Immature natural killer cell (primary cell): ENCODE data around the gene FADS1. TPM values are rescaled to one million over a fixed set of nuclear protein-coding genes. Genes with fewer than 3 reads are reported as not detected.

Experiments
- DNase-seq, 3 donors: peaks; one replicate each; pipeline ENCODE4 v3.0.0; 2022; ENCODE audit warnings: mixed read lengths in 1 of 3
- H3K27ac Mint-ChIP-seq, 6 donors: one replicate each; pipeline ENCODE4 v1.8.0; 2020; ENCODE audit warnings: mixed read lengths in 6 of 6, mild to moderate bottlenecking in 5 of 6, inconsistent platforms in 4 of 6, moderate library complexity in 3 of 6
- H3K27me3 Mint-ChIP-seq, 3 donors: one replicate each; pipeline ENCODE4 v1.8.0; 2020 to 2021; ENCODE audit warnings: low read depth in 3 of 3, mild to moderate bottlenecking in 3 of 3, mixed read lengths in 3 of 3, moderate library complexity in 3 of 3, inconsistent platforms in 1 of 3
- H3K36me3 Mint-ChIP-seq, 3 donors: one replicate each; pipeline ENCODE4 v1.8.0; 2020; ENCODE audit warnings: mixed read lengths in 3 of 3, inconsistent platforms in 2 of 3, mild to moderate bottlenecking in 2 of 3
- H3K4me1 Mint-ChIP-seq, 2 donors: one replicate each; pipeline ENCODE4 v1.8.0; 2020; ENCODE audit warnings: inconsistent platforms in 2 of 2, mild to moderate bottlenecking in 2 of 2, mixed read lengths in 2 of 2, moderate library complexity in 1 of 2
- H3K4me3 Mint-ChIP-seq, 5 donors: one replicate each; pipeline ENCODE4 v1.8.0; 2020; ENCODE audit warnings: mild to moderate bottlenecking in 5 of 5, mixed read lengths in 5 of 5, inconsistent platforms in 3 of 5, moderate library complexity in 3 of 5
- H3K9me3 Mint-ChIP-seq, 6 donors: one replicate each; pipeline ENCODE4 v1.8.0; 2020; ENCODE audit warnings: mild to moderate bottlenecking in 6 of 6, mixed read lengths in 6 of 6, inconsistent platforms in 4 of 6, moderate library complexity in 3 of 6
- polyA plus RNA-seq, 3 donors: library from polyadenylated mRNA; unstranded; fragments of 300-500 nt; fragmentation: Illumina TruSeq; gene quantifications; one replicate each; pipeline ENCODE4 v1.2.3, GENCODE V29; 2021

The FADS1 gene
- polyA plus RNA-seq, 3 donors from 2014 or later = 11.5 to 18.7 (median 17.7) TPM

DNA sequence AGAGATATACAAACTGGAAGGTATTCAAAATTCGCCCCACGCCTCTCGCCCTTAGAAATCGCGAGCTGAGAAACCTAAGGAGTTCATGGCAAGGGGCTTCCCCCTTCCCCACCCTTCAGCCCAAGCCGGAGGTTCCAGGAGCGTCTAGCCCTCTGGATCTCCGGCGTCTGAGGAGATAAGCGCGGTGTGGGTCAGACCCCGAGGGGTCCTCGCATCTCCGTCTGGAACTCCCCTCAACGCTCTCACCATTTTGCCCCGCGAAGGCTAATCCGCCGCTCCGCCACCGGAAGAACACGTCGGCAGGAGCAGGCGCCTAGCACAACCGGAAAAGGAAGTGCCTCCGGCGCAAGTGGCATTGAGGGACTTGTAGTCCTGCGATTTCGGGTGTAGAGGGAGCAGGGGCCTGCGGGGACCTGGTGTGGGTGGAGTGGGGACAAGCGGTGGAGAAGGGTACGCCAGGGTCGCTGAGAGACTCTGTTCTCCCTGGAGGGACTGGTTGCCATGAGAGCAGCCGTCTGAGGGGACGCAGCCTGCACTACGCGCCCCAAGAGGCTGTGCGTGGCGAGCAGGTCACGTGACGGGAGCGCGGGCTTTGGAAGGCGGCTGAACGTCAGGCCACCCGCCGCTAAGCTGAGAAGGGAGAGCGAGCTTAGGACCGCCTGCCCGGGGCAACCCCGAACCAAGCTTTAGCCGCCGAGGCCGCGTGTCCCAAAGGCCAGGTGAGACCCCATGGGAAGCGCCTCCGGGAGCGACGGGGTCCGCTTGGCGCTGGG lies 24.3 kb downstream of the FADS1 start, which contains the start of the genes FEN1 and TMEM258:
Gene FEN1, plus strand, starts transcription at position 602 of the 773 bp plus-strand sequence. CDS start 2,451 bp downstream, outside the sequence.
Gene TMEM258, minus strand, starts transcription at position 290 of the 773 bp plus-strand sequence. Its CDS starts 41 bp downstream, at position 249.
- Mint-ChIP-seq H3K4me1 (peaks cover 20 to 56% of the 10 kb centered on the region in 2 donors), H3K27me3 (peaks cover 0 to 11% (median 4%) of the 10 kb centered on the region in 3 donors), H3K9me3 (no peaks in the 10 kb centered on the region), H3K27ac (peak within 1 kb of the TSS; percentile 97 to 100 (median 99)), H3K36me3 (peaks cover 0 to 10% (median 0%) of the 10 kb centered on the region in 3 donors), H3K4me3 (peak within 1 kb of the TSS; percentile 90 to 96 (median 95))
- peak; percentile 88 to 89 (median 88) for DNase-seq

DNA sequence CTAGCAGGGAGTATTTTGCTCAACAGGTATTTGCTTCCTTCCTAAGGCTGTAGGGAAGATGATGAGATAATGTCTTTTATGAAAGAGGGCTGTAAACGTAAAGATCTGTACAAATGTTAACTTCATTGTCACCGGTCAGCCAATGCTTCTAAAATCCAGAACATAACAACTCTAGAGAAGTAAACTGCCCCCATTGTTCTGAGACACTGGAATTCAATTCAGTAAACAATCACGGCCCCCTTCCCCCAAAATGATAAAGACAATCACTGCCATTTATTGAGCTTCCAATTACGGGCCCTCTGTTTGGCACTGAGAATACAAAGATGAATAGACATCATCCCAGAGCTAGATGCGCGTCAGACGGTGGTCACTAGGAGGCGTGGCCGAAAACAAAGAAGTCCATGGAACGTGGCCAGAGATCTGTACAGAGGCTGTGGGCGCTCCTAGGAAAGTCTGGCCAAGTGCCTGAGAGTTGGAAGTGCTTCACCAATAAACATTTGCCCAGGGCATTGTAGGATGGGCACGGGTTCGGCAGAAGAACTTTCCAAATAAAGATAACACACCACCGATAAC lies 25.0 kb downstream of the FADS1 start:
- peaks cover 0 to 10% (median 0%) of the 10 kb centered on the region in 3 donors for H3K36me3 Mint-ChIP-seq
- H3K4me3 Mint-ChIP-seq = peak overlapping the region; percentile 90 to 96 (median 95)
- H3K27me3 Mint-ChIP-seq = peaks cover 0 to 11% (median 4%) of the 10 kb centered on the region in 3 donors
- H3K9me3 Mint-ChIP-seq = no peaks in the 10 kb centered on the region
- H3K27ac Mint-ChIP-seq = peak overlapping the region; percentile 97 to 100 (median 99)
- H3K4me1 Mint-ChIP-seq = peaks cover 15 to 50% of the 10 kb centered on the region in 2 donors
- DNase-seq = peak; percentile 52 to 54 (median 53)

- H3K27ac Mint-ChIP-seq = peak overlapping the region in 1 of 6 donors; percentile 55
- H3K9me3 Mint-ChIP-seq = no peaks in the 10 kb centered on the region
- H3K4me3 Mint-ChIP-seq = no peak overlapping the region
- H3K36me3 Mint-ChIP-seq = peaks cover 2 to 10% (median 5%) of the 10 kb centered on the region in 3 donors
- H3K4me1 Mint-ChIP-seq = peaks cover 13 to 41% of the 10 kb centered on the region in 2 donors
- DNase-seq = no peak
- peaks cover 0 to 10% (median 4%) of the 10 kb centered on the region in 3 donors for H3K27me3 Mint-ChIP-seq
Observed at GRCh38 chr11:61787928-61788491, 28.8 kb downstream of the FADS1 start.

- Mint-ChIP-seq H3K36me3 (peaks cover 2 to 10% (median 5%) of the 10 kb centered on the region in 3 donors), H3K4me3 (no peak overlapping the region), H3K9me3 (no peaks in the 10 kb centered on the region), H3K27me3 (peaks cover 0 to 2% (median 0%) of the 10 kb centered on the region in 3 donors), H3K27ac (peak overlapping the region in 1 of 6 donors; percentile 42), H3K4me1 (peaks cover 1 to 25% of the 10 kb centered on the region in 2 donors)
- DNase-seq = no peak
Observed at GRCh38 chr11:61785837-61786402, 30.9 kb downstream of the FADS1 start.

DNA sequence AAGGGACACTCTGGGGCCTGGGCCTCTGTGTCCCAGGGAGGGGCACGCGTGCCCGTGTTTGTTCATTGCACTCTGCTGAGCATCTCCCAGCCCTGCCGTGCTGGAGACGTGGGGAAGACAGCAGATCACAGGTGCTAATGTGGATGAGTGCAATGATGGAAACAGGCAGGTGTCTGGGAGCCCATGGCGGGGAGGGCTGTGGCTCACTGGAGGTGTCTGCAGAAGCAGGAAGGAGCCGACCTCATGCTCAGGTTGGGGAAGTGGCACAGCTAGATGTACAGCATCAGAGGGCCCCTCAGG lies 32.3 kb downstream of the FADS1 start:
- H3K4me1 Mint-ChIP-seq = peaks cover 1 to 11% of the 10 kb centered on the region in 2 donors
- H3K4me3 Mint-ChIP-seq = no peak overlapping the region
- no peak overlapping the region for H3K27ac Mint-ChIP-seq
- no peaks in the 10 kb centered on the region for H3K9me3 Mint-ChIP-seq
- H3K27me3 Mint-ChIP-seq = no peaks in the 10 kb centered on the region
- H3K36me3 Mint-ChIP-seq = peaks cover 2 to 7% (median 5%) of the 10 kb centered on the region in 3 donors
- no peak for DNase-seq

DNA sequence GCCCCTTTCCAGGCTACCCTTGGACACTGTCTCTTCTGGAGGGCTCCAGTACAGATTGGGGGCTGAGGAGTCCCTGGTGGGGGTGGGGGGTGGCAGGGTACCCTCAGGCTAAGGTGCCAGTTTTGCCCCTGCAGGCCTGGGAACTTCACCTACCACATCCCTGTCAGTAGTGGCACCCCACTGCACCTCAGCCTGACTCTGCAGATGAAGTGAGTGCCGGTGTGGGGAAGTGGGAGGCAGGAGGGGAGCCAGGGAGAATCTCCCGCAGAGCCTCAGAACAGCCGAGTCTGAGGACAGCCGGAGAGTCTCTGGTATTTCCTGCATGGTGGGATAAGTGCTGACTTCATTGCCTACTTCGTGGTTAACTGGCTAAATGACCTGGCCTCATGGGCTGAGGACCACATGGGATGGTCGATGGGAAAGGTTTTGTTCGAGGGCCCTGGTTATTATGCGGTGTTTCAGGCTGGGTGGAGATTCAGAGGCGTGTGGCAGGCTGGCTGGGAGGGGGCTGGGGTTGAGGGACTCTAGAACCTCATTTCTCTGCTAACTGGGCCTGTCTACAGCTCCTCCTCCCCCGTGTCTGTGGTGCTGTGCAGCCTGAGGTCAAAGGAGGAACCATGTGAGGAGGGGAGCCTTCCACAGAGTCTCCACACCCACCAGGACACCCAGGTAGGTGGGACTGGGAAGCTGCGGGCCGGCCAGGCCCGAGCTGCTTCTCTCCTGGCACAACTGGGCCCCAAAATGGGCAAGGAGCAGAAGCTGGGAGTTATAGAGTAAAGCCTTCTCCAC lies 32.9 kb downstream of the FADS1 start:
- peaks cover 2 to 5% (median 2%) of the 10 kb centered on the region in 3 donors for H3K36me3 Mint-ChIP-seq
- no peaks in the 10 kb centered on the region for H3K9me3 Mint-ChIP-seq
- no peak overlapping the region for H3K4me3 Mint-ChIP-seq
- no peak for DNase-seq
- H3K27me3 Mint-ChIP-seq = no peaks in the 10 kb centered on the region
- peaks cover 1 to 7% of the 10 kb centered on the region in 2 donors for H3K4me1 Mint-ChIP-seq
- H3K27ac Mint-ChIP-seq = peak overlapping the region in 1 of 6 donors; percentile 64

GRCh38 chr11:61782841-61783240 lies 34.0 kb downstream of the FADS1 start:
- no peak for DNase-seq
- H3K4me1 Mint-ChIP-seq = peaks cover 4 to 7% of the 10 kb centered on the region in 2 donors
- H3K27ac Mint-ChIP-seq = peak overlapping the region in 2 of 6 donors; percentile 39 to 44
- H3K36me3 Mint-ChIP-seq = peaks cover 0 to 5% (median 2%) of the 10 kb centered on the region in 3 donors
- H3K9me3 Mint-ChIP-seq = no peaks in the 10 kb centered on the region
- H3K27me3 Mint-ChIP-seq = peaks cover 0 to 2% (median 0%) of the 10 kb centered on the region in 3 donors
- no peak overlapping the region for H3K4me3 Mint-ChIP-seq

DNA sequence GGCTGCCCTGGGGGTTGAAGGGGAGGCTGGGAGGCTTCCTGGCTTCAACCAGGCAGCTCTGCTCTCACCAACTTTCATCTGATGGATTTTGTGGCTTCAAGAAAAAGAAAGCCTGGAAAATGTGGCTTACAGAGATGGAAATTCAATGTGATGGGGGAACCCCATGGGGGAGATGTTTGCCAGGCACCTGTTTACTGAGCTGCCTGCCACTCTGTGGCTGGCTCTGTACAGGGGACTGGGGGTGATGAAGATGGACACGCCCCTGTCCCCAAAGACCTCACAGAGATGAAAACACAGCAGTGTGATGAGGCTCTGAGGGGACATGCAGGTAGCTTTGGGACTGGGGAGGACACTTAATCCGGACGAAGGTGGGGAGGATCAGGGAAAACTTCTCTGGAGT lies 34.5 kb downstream of the FADS1 start:
- no peak overlapping the region for H3K27ac Mint-ChIP-seq

DNA sequence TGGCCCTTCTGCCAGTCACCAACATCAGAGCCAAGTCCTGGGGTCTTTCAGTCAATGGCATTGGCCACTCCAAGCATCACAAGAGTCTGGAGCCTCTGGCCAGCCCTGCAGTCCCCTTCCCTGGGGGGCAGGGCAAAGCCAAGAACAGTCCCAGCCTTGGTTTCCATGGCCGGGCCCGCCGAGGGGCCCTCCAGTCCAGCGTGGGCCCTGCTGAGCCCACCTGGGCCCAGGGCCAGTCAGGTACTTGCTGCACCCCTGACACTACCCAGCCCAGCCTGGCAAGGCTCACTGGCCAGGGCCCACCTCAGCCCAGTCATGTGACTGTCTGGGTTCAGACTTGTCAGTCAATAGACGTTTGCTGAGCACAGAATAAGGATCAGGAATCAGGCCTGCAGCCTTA lies 35.2 kb downstream of the FADS1 start:
- Mint-ChIP-seq H3K27me3 (peaks cover 0 to 2% (median 0%) of the 10 kb centered on the region in 3 donors), H3K4me1 (peaks cover 12 to 15% of the 10 kb centered on the region in 2 donors), H3K9me3 (no peaks in the 10 kb centered on the region), H3K36me3 (peaks cover 0 to 5% (median 2%) of the 10 kb centered on the region in 3 donors), H3K4me3 (no peak overlapping the region), H3K27ac (no peak overlapping the region)
- DNase-seq = no peak

More for the DNA sequence above, 34.5 kb downstream of the FADS1 start:
- DNase-seq = no peak
- no peaks in the 10 kb centered on the region for H3K9me3 Mint-ChIP-seq
- H3K4me1 Mint-ChIP-seq = peaks cover 7 to 8% of the 10 kb centered on the region in 2 donors
- H3K4me3 Mint-ChIP-seq = no peak overlapping the region
- H3K36me3 Mint-ChIP-seq = peaks cover 0 to 5% (median 2%) of the 10 kb centered on the region in 3 donors
- H3K27me3 Mint-ChIP-seq = peaks cover 0 to 2% (median 0%) of the 10 kb centered on the region in 3 donors

DNA sequence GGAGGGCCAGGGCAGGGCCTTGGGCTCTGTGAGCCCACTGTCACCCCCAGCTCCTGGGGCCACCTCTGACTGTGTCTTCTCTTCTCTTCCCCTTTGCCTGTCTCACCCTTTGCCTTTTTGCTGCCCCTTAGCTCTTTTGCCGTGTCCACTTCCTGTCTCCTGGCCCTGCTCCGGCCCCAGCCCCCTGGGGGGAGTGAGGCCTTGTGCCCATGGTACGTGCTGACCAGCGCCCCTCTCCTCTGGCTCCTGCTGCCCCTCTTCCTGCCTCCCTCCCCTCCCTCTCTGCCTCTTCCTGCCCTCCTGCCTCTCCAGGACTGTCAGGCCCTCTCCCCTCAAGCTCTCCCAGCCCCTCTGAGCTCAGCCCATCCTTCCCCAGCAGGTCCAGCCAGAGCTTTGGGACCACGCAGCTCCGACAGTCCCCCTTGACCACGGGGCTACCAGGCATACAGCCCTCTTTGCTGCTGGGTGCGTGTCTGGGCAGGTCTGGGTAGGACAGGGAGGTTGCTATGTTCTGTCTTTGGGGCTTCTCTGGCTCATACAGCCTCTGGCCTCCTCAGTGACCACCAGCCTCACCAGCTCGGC lies 36.1 kb downstream of the FADS1 start:
- H3K36me3 Mint-ChIP-seq = peaks cover 0 to 5% (median 2%) of the 10 kb centered on the region in 3 donors
- H3K27me3 Mint-ChIP-seq = peaks cover 0 to 2% (median 1%) of the 10 kb centered on the region in 3 donors
- H3K27ac Mint-ChIP-seq = no peak overlapping the region
- H3K4me3 Mint-ChIP-seq = no peak overlapping the region
- H3K4me1 Mint-ChIP-seq = peaks cover 19 to 23% of the 10 kb centered on the region in 2 donors
- no peak for DNase-seq
- no peaks in the 10 kb centered on the region for H3K9me3 Mint-ChIP-seq

DNA sequence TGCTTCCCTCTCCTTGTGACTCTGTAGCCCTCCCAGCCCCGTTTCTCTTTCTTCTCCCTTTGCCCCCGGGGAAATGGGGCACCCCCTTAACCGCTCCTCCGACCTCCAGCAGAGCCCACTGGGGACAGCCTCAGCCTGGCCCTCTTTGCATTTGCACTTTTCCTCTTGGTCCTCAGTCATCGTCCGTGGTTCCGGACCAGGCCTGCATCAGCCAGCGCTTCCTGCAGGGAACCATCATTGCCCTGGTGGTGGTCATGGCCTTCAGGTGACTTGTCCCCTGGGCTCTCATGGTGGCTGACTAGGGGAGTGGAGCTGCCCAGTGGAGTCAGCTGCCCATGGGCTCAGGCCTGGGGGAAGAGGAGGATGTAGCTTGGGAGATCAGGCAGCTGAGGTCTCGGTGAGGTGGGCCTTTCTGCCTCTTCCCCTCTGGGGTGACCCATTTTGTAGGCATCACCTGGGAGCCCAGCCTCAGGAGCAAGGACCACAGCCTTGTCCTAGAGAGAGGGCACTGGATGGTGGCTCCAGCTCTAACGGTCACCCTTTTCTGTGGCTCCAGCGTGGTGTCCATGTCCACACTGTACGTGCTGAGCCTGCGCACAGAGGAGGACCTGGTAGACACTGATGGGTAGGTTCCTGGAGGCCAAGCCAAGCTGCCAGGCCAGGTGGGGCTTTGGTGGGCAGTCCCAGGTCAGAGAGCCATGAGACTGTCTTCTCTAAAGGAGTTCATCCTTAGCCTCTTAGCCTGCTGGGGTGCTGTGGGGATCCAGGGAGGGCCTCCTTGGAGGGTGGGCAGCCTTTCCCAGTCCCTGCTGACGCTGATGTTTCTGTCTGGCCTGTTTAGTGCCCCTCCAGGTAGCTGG lies 36.9 kb downstream of the FADS1 start:
- DNase-seq = no peak
- Mint-ChIP-seq H3K36me3 (peaks cover 0 to 1% (median 1%) of the 10 kb centered on the region in 3 donors), H3K9me3 (no peaks in the 10 kb centered on the region), H3K27me3 (peaks cover 0 to 4% (median 2%) of the 10 kb centered on the region in 3 donors), H3K4me1 (peaks cover 25 to 28% of the 10 kb centered on the region in 2 donors), H3K4me3 (no peak overlapping the region), H3K27ac (no peak overlapping the region)
